CD14-positive monocyte (primary cell): Measurements from ENCODE around the gene TRPV5. TPM values are rescaled to one million over a fixed set of nuclear protein-coding genes. Genes with fewer than 3 reads are reported as not detected.
A peak's percentile ranks its signal among the peaks of the same experiment; 100 is the strongest.

Source experiments
- DNase-seq, 3 donors: peaks; one replicate each; pipeline ENCODE4 v3.0.0-alpha.2; 2011 to 2022
- H2AFZ ChIP-seq: 2 replicates; pipeline ENCODE4 v1.6.0; 2012; ENCODE audit warnings: mild to moderate bottlenecking, low read depth, low read length, inconsistent platforms; ENCODE audit not compliant: insufficient read depth, poor library complexity, severe bottlenecking
- H3K27ac ChIP-seq, 2 donors: 1 replicate in 1 of 2; 2 replicates in 1 of 2; pipeline ENCODE4 v1.5.1; 2012 to 2013; ENCODE audit warnings: low read length in 2 of 2, control low read depth in 1 of 2, inconsistent platforms in 1 of 2, low read depth in 1 of 2, mild to moderate bottlenecking in 1 of 2
- H3K27me3 ChIP-seq, 2 donors: one replicate each; pipeline versions ENCODE4 v1.6.0 to v1.6.1; 2011 to 2013; ENCODE audit warnings: low read length in 2 of 2; ENCODE audit not compliant: control insufficient read depth in 2 of 2, insufficient read depth in 2 of 2
- H3K36me3 ChIP-seq, 2 donors: replicated peaks in 1 of 2; 1 replicate in 1 of 2; 2 replicates in 1 of 2; pipeline versions ENCODE4 v1.5.1 to v1.6.1; 2012 to 2013; ENCODE audit warnings: low read length in 2 of 2, control low read depth in 1 of 2, inconsistent platforms in 1 of 2, mild to moderate bottlenecking in 1 of 2; ENCODE audit not compliant: insufficient read depth in 2 of 2, control insufficient read depth in 1 of 2
- H3K4me1 ChIP-seq, 2 donors: 1 replicate in 1 of 2; 2 replicates in 1 of 2; pipeline versions ENCODE4 v1.5.1 to v1.6.1; 2012 to 2013; ENCODE audit warnings: low read length in 2 of 2, control low read depth in 1 of 2, inconsistent platforms in 1 of 2, mild to moderate bottlenecking in 1 of 2, moderate library complexity in 1 of 2; ENCODE audit not compliant: insufficient read depth in 2 of 2, control insufficient read depth in 1 of 2
- H3K4me2 ChIP-seq: replicated peaks from 2 replicates; pipeline ENCODE3; 2012; ENCODE audit warnings: low read length, moderate library complexity, mild to moderate bottlenecking; ENCODE audit not compliant: poor library complexity, severe bottlenecking; ENCODE audit errors: extremely low read depth
- H3K4me3 ChIP-seq, 3 experiments: fragments of 200-600 bp in 1 of 3; sonication (generic) in 1 of 3; replicated peaks in 1 of 3; 1 replicate in 2 of 3; 2 replicates in 1 of 3; pipeline ENCODE4 v1.5.1; 2011 to 2013; ENCODE audit warnings: low read length in 3 of 3, mild to moderate bottlenecking in 3 of 3, control low read depth in 2 of 3, low read depth in 2 of 3, inconsistent platforms in 1 of 3, moderate library complexity in 1 of 3
- H3K79me2 ChIP-seq: 2 replicates; pipeline ENCODE4 v1.6.0; 2012; ENCODE audit warnings: mild to moderate bottlenecking, control low read depth, inconsistent platforms, low read length, moderate library complexity; ENCODE audit not compliant: insufficient read depth
- H3K9ac ChIP-seq: 2 replicates; pipeline ENCODE4 v1.6.0; 2017; ENCODE audit warnings: low read length, mild to moderate bottlenecking; ENCODE audit not compliant: insufficient read depth, poor library complexity, severe bottlenecking
- H3K9me3 ChIP-seq, 2 donors: replicated peaks in 1 of 2; 1 replicate in 1 of 2; 2 replicates in 1 of 2; pipeline versions ENCODE4 v1.5.1 to v1.6.1; 2012 to 2013; ENCODE audit warnings: low read length in 2 of 2, control low read depth in 1 of 2; ENCODE audit not compliant: control insufficient read depth in 1 of 2, insufficient read depth in 1 of 2
- H4K20me1 ChIP-seq: 2 replicates; pipeline ENCODE4 v1.6.0; 2012; ENCODE audit warnings: mild to moderate bottlenecking, low read length, control low read depth, moderate library complexity; ENCODE audit not compliant: insufficient read depth
- H3K27ac Mint-ChIP-seq, 7 donors: one replicate each; pipeline ENCODE4 v1.8.0; 2020; ENCODE audit warnings: mild to moderate bottlenecking in 7 of 7, mixed read lengths in 7 of 7, moderate library complexity in 6 of 7, inconsistent platforms in 2 of 7
- H3K27me3 Mint-ChIP-seq, 3 donors: one replicate each; pipeline ENCODE4 v1.8.0; 2021 to 2022; ENCODE audit warnings: low read depth in 3 of 3, mild to moderate bottlenecking in 3 of 3, mixed read lengths in 3 of 3, moderate library complexity in 3 of 3, inconsistent platforms in 1 of 3
- H3K36me3 Mint-ChIP-seq, 2 donors: one replicate each; pipeline ENCODE4 v1.8.0; 2020; ENCODE audit warnings: mixed read lengths in 2 of 2, inconsistent platforms in 1 of 2, mild to moderate bottlenecking in 1 of 2
- H3K4me1 Mint-ChIP-seq: one replicate; pipeline ENCODE4 v1.8.0; 2020; ENCODE audit warnings: mild to moderate bottlenecking, mixed read lengths
- H3K4me3 Mint-ChIP-seq, 2 donors: one replicate each; pipeline ENCODE4 v1.8.0; 2020; ENCODE audit warnings: mild to moderate bottlenecking in 2 of 2, mixed read lengths in 2 of 2, moderate library complexity in 1 of 2
- H3K9me3 Mint-ChIP-seq, 7 donors: one replicate each; pipeline ENCODE4 v1.8.0; 2020 to 2022; ENCODE audit warnings: mixed read lengths in 7 of 7, mild to moderate bottlenecking in 6 of 7, moderate library complexity in 6 of 7, inconsistent platforms in 2 of 7
- CTCF ChIP-seq: fragments of 200-600 bp; IDR thresholded peaks from one replicate; pipeline ENCODE4 v1.8.0; 2022; ENCODE audit warnings: antibody characterized with exemption, mild to moderate bottlenecking
- WGBS: methylation state at CpG from one replicate; pipeline ENCODE4 v1.1.5; 2013; ENCODE audit warnings: missing lambda C conversion rate; ENCODE audit not compliant: insufficient coverage; 5-methylcytosine and 5-hydroxymethylcytosine counted together
- intact Hi-C, 2 donors: fragments of 100-400 bp; cut with micrococcal nuclease; formaldehyde crosslinking; loops; one replicate each; pipeline versions ENCODE4 v1.15.0 to v1.15.1; 2023
- polyA plus RNA-seq, 3 donors: library from polyadenylated mRNA; depleted of rRNA in 1 of 3; unstranded in 2 of 3; stranded (reverse) in 1 of 3; fragments of 300-500 nt in 2 of 3; fragments of >200 nt in 1 of 3; fragmentation: Illumina TruSeq in 2 of 3; gene quantifications; 1 replicate in 2 of 3; 2 replicates in 1 of 3; pipeline ENCODE4 v1.2.3, GENCODE V29; 2012 to 2021

The TRPV5 gene
- polyA plus RNA-seq, 3 donors: not detected

GRCh38 chr7:142961973-142962926 is 28.7 kb upstream of the TRPV5 start, which contains the start of gene KEL:
Gene KEL, minus strand, starts transcription at chr7:142962363. Its CDS starts 157 bp downstream, at chr7:142962206.
- intact Hi-C loops: no loop called here
- Histone ChIP-seq H3K4me2 (no peak within 1 kb of the TSS), H3K27ac (no peak within 1 kb of the TSS), H3K9ac (no peak within 1 kb of the TSS), H4K20me1 (no peaks in the 10 kb centered on the region), H3K27me3 (no peaks in the 10 kb centered on the region), H3K9me3 (no peaks in the 10 kb centered on the region), H3K36me3 (no peaks in the 10 kb centered on the region), H3K4me3 (no peak within 1 kb of the TSS), H3K79me2 (no peaks in the 10 kb centered on the region), H2AFZ (no peak within 1 kb of the TSS), H3K4me1 (no peaks in the 10 kb centered on the region)
- peaks cover 2% of the 10 kb centered on the region for H3K4me1 Mint-ChIP-seq
- WGBS: 84% methylated on average over 7 of the region's 9 CpGs
- H3K27me3 Mint-ChIP-seq: peaks cover 6 to 14% (median 10%) of the 10 kb centered on the region in 3 donors
- no peak for DNase-seq
- H3K27ac Mint-ChIP-seq: peak within 1 kb of the TSS in 1 of 7 donors; percentile 68
- no peak for TF ChIP-seq CTCF
- H3K36me3 Mint-ChIP-seq: no peaks in the 10 kb centered on the region
- peaks cover 0 to 6% (median 0%) of the 10 kb centered on the region in 7 donors for H3K9me3 Mint-ChIP-seq
- H3K4me3 Mint-ChIP-seq: no peak within 1 kb of the TSS

GRCh38 chr7:142961595-142961972 is 28.0 kb upstream of the TRPV5 start:
- H4K20me1 ChIP-seq: no peaks in the 10 kb centered on the region
- Mint-ChIP-seq H3K4me3 (no peak overlapping the region), H3K36me3 (no peaks in the 10 kb centered on the region), H3K27me3 (peaks cover 6 to 14% (median 10%) of the 10 kb centered on the region in 3 donors), H3K27ac (no peak overlapping the region), H3K4me1 (peaks cover 2% of the 10 kb centered on the region), H3K9me3 (peaks cover under 1 to 6% (median 4%) of the 10 kb centered on the region in 7 donors)
- TF ChIP-seq CTCF: no peak
- no peak for DNase-seq
- no peak overlapping the region for H3K4me3 ChIP-seq
- no peaks in the 10 kb centered on the region for H3K79me2 ChIP-seq
- peaks cover 0 to under 1% of the 10 kb centered on the region in 2 donors for H3K9me3 ChIP-seq
- no peak overlapping the region for H3K4me2 ChIP-seq
- H2AFZ ChIP-seq: no peak overlapping the region
- H3K36me3 ChIP-seq: no peaks in the 10 kb centered on the region
- no peak overlapping the region for H3K27ac ChIP-seq
- H3K9ac ChIP-seq: no peak overlapping the region
- no peaks in the 10 kb centered on the region for H3K27me3 ChIP-seq
- WGBS: 88% methylated on average over 1 of the region's 4 CpGs
- intact Hi-C loops: no loop called here
- H3K4me1 ChIP-seq: no peaks in the 10 kb centered on the region
